GM21526 (cell line): ENCODE results near the gene PRR7.
"Not testable (repeated sequence)": the region's sequence is repeated elsewhere in the genome, so short reads cannot be mapped to it uniquely, and the experiment has no call there.

Experiments used
- ATAC-seq: cut with Tn5 transposase; IDR thresholded peaks from one replicate; pipeline ENCODE4 v1.9.1; 2021; ENCODE audit warnings: moderate library complexity; ENCODE audit not compliant: unreplicated experiment, low FRiP score

PRR7 gene

GRCh38 chr5:177446200-177447065 lies at the start of gene PRR7:
Gene PRR7 (plus strand): TSS chr5:177446814. CDS start chr5:177455068, 8,254 bp downstream.
- ATAC-seq = peak; percentile 41

- no peak for ATAC-seq
These were observed 48.7 kb upstream of the PRR7 start for GRCh38 chr5:177397875-177398390.

- ATAC-seq = no peak
These were observed 46.4 kb upstream of the PRR7 start, which contains the start of gene PFN3 for GRCh38 chr5:177399997-177400868. Gene PFN3 (minus strand): TSS chr5:177400661. CDS start chr5:177400576, 85 bp downstream.

GRCh38 chr5:177402271-177403043 lies 44.2 kb upstream of the PRR7 start:
- no peak for ATAC-seq

- peak; percentile 10 for ATAC-seq
These were observed 43.4 kb upstream of the PRR7 start for GRCh38 chr5:177403102-177403791.

- ATAC-seq = peak; percentile 69
These were observed 42.6 kb upstream of the PRR7 start for GRCh38 chr5:177403792-177404640.

GRCh38 chr5:177404641-177405179 lies 41.9 kb upstream of the PRR7 start:
- no peak for ATAC-seq

GRCh38 chr5:177405312-177405711 lies 41.3 kb upstream of the PRR7 start:
- no peak for ATAC-seq

GRCh38 chr5:177405805-177406204 lies 40.8 kb upstream of the PRR7 start:
- no peak for ATAC-seq

GRCh38 chr5:177409043-177409801 lies 37.4 kb upstream of the PRR7 start, which contains the start of gene F12:
Gene F12 (minus strand): TSS chr5:177409564. CDS start chr5:177409527, 37 bp downstream.
- ATAC-seq = no peak

- ATAC-seq = no peak
These were observed 36.0 kb upstream of the PRR7 start for GRCh38 chr5:177410575-177410974.

- ATAC-seq = peak; percentile 56
These were observed 33.9 kb upstream of the PRR7 start for GRCh38 chr5:177412603-177413233.

- no peak for ATAC-seq
These were observed 32.1 kb upstream of the PRR7 start for GRCh38 chr5:177414481-177414880.

GRCh38 chr5:177417081-177417480 lies 29.5 kb upstream of the PRR7 start:
- ATAC-seq = not testable (repeated sequence)

GRCh38 chr5:177419046-177419445 lies 27.6 kb upstream of the PRR7 start:
- ATAC-seq = no peak

GRCh38 chr5:177420472-177420871 lies 26.1 kb upstream of the PRR7 start:
- ATAC-seq = not testable (repeated sequence)
